NB4 (cell line): ENCODE results near the gene SRSF3.

Experiments used
- DNase-seq: peaks from one replicate; pipeline ENCODE4 v3.0.0; 2010; ENCODE audit warnings: low read depth
- H3K4me3 ChIP-seq: one replicate; pipeline ENCODE4 v1.5.1; 2011; ENCODE audit warnings: mild to moderate bottlenecking, low read depth, low read length, moderate library complexity
- CTCF ChIP-seq: IDR thresholded peaks from one replicate; pipeline ENCODE4 v1.5.1; 2012; ENCODE audit warnings: low read depth, low read length
- MAX ChIP-seq: IDR thresholded peaks from 2 replicates; pipeline ENCODE4 v1.6.1; 2011; ENCODE audit warnings: low read depth, low read length
- MYC ChIP-seq: IDR thresholded peaks from 2 replicates; pipeline ENCODE4 v1.6.1; 2011; ENCODE audit warnings: low read depth, low read length
- POLR2A ChIP-seq: IDR thresholded peaks from 2 replicates; pipeline ENCODE4 v1.6.1; 2011; ENCODE audit warnings: mild to moderate bottlenecking; ENCODE audit not compliant: insufficient read length; ENCODE audit errors: extremely low read depth

The SRSF3 gene

GRCh38 chr6:36631326-36632011 is 37.3 kb downstream of the SRSF3 start:
- DNase-seq: no peak
- no peak overlapping the region for H3K4me3 ChIP-seq
- TF ChIP-seq MAX: no peak
- TF ChIP-seq MYC: no peak
- no peak for TF ChIP-seq CTCF
- TF ChIP-seq POLR2A: no peak

GRCh38 chr6:36633370-36633769 is 39.2 kb downstream of the SRSF3 start:
- TF ChIP-seq POLR2A (no peak), MYC (no peak), CTCF (no peak), MAX (no peak)
- no peak for DNase-seq
- H3K4me3 ChIP-seq: no peak overlapping the region

- TF ChIP-seq POLR2A: no peak
- no peak for TF ChIP-seq CTCF
- H3K4me3 ChIP-seq: no peak overlapping the region
- no peak for DNase-seq
Measured at GRCh38 chr6:36633915-36634314, 39.8 kb downstream of the SRSF3 start.

- no peak for DNase-seq
- no peak overlapping the region for H3K4me3 ChIP-seq
- TF ChIP-seq POLR2A: no peak
- TF ChIP-seq MAX: no peak
- TF ChIP-seq CTCF: no peak
- TF ChIP-seq MYC: no peak
Measured at GRCh38 chr6:36634317-36635108, 40.4 kb downstream of the SRSF3 start.

GRCh38 chr6:36636283-36636682 is 42.1 kb downstream of the SRSF3 start:
- DNase-seq: no peak
- no peak overlapping the region for H3K4me3 ChIP-seq
- TF ChIP-seq POLR2A: no peak
- no peak for TF ChIP-seq MAX
- no peak for TF ChIP-seq MYC
- TF ChIP-seq CTCF: no peak
